Inflammatory macrophage treated with lipopolysaccharide for 1 hour (primary cell): Measurements from ENCODE around the gene DCP2.

Source experiments
- DNase-seq, 2 donors: peaks; one replicate each; pipeline ENCODE4 v3.0.0-alpha.2; 2020 to 2022

Gene DCP2

GRCh38 chr5:113022661-113023060 is 46.1 kb downstream of the DCP2 start:
- DNase-seq: no peak

- no peak for DNase-seq
These were observed 47.6 kb downstream of the DCP2 start for GRCh38 chr5:113024076-113024697.

- no peak for DNase-seq
These were observed 49.0 kb downstream of the DCP2 start for GRCh38 chr5:113025596-113025995.

- DNase-seq: no peak
These were observed 49.6 kb downstream of the DCP2 start for GRCh38 chr5:113026211-113026610.

GRCh38 chr5:113027015-113027414 is 50.4 kb downstream of the DCP2 start:
- no peak for DNase-seq

GRCh38 chr5:113027431-113027830 is 50.8 kb downstream of the DCP2 start:
- DNase-seq: no peak

GRCh38 chr5:113029614-113030013 is 53.0 kb downstream of the DCP2 start:
- DNase-seq: no peak

GRCh38 chr5:113031104-113031503 is 54.5 kb downstream of the DCP2 start:
- no peak for DNase-seq

- no peak for DNase-seq
These were observed 55.0 kb downstream of the DCP2 start for GRCh38 chr5:113031557-113031956.

- no peak for DNase-seq
These were observed 57.7 kb downstream of the DCP2 start for GRCh38 chr5:113034182-113034773.

GRCh38 chr5:113035096-113035495 is 58.5 kb downstream of the DCP2 start:
- no peak for DNase-seq

- no peak for DNase-seq
These were observed 59.7 kb downstream of the DCP2 start for GRCh38 chr5:113036321-113036720.

- no peak for DNase-seq
These were observed 60.2 kb downstream of the DCP2 start for GRCh38 chr5:113036826-113037225.

- DNase-seq: no peak
These were observed 61.5 kb downstream of the DCP2 start for GRCh38 chr5:113038136-113038535.

- DNase-seq: no peak
These were observed 62.1 kb downstream of the DCP2 start for GRCh38 chr5:113038714-113039113.

- no peak for DNase-seq
These were observed 62.8 kb downstream of the DCP2 start for GRCh38 chr5:113039229-113039933.

- no peak for DNase-seq
These were observed 63.3 kb downstream of the DCP2 start for GRCh38 chr5:113039934-113040285.

GRCh38 chr5:113040672-113041260 is 64.2 kb downstream of the DCP2 start:
- DNase-seq: no peak

GRCh38 chr5:113042491-113043243 is 66.1 kb downstream of the DCP2 start:
- no peak for DNase-seq

- DNase-seq: no peak
These were observed 66.9 kb downstream of the DCP2 start for GRCh38 chr5:113043491-113043931.

- DNase-seq: no peak
These were observed 68.3 kb downstream of the DCP2 start for GRCh38 chr5:113044776-113045465.

GRCh38 chr5:113047234-113047633 is 70.6 kb downstream of the DCP2 start:
- DNase-seq: no peak
